Endothelial cell of hepatic sinusoid (primary cell): ENCODE results near the gene CATSPERB.
"Not testable (repeated sequence)": the region's sequence is repeated elsewhere in the genome, so short reads cannot be mapped to it uniquely, and the experiment has no call there.

Source experiments
- in situ Hi-C: cut with HindIII; loops from 2 replicates; pipeline ENCODE4 v1.10.0; 2017; ENCODE audit warnings: low sequenced_read_pairs

Gene CATSPERB

DNA sequence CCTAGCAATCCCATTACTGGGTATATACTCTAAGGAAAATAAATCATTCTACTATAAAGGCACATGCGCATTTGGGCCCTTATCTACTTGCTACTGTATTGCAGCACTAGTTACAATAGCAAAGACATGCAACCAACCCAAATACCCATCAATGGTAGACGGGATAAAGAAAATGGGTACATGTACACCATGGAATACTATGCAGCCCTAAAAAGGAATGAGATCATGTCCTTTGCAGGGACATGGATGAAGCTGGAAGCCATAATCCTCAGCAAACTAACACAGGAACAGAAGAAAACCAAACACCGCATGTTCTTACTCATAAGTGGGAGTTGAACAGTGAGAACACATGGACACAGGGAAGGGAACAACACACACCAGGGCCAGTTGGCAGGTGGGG, 54.2 kb downstream of the CATSPERB start:
- in situ Hi-C loops, result not testable (repeated sequence)

DNA sequence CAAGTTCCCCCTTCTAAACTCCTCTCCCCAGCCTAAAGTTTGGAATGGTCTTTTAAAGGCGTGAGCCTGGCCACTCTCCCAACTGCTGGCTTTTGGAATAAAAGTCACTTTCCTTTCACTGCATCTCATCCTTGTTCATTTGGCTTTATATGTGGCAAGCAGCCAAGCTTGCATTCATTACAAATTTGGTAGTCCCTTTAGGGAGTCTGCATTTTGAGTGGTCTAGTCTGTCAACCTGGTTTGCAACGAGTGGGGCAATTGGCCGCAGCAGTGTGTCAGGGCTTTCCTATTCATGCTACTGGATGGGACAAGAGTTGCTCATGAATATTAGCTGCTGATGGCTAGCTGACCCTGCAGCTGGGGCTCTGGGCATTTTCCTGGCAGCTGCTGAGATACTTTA, 57.0 kb downstream of the CATSPERB start:
- in situ Hi-C loops, result no loop called here

DNA sequence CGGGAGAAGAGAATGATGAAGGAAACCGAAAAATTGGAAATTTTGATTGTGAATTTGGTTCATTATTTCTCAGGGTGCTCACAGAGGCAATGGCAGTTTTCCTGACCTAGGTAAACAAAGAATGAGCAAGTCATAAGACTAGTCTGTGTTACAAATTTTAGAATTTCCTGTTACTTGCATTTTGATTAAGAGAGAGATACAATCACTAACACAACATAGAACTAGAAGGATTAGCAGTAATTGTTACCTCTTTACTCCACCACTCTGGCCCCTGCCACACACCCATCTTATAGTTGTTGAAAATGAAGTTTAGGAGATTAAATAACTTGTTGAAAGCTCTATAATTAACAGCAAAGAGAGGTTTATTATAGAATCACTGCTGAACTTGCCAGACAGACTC, 62.0 kb downstream of the CATSPERB start:
- in situ Hi-C loops, result no loop called here

DNA sequence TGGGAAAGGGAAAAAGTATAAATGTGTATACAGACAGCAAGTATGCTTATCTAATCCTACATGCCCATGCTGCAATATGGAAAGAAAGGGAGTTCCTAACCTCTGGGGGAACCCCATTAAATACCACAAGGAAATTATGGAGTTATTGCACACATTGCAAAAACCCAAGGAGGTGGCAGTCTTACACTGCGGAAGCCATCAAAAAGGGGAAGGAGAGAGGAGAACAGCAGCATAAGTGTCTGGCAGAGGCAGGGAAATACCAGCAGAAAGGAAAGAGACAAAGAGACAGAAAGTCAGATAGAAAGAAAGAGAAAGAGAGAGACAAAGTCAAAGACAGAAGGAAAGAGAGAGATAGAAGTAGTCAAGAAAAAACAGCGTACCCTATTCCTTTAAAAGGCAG, 64.8 kb downstream of the CATSPERB start:
- in situ Hi-C loops, result not testable (repeated sequence)

DNA sequence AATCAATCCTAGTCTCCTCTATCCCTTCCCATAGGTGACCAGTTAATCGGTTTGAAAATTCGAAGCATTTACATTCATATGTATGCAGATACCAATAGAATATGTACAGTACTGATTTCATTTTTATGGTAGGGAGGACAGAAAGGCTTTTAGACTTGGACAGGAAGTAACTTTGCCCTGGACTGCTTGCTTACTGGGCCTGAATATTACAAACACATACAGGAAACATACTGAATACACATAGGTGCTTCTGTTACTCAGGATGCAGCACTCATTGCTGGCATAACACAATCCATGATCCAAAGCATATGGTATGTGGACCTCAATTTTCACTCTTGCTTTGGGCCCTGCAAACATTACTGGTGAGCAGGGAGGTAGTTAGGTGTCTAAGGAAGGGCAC, 71.1 kb downstream of the CATSPERB start:
- in situ Hi-C loops, result no loop called here

DNA sequence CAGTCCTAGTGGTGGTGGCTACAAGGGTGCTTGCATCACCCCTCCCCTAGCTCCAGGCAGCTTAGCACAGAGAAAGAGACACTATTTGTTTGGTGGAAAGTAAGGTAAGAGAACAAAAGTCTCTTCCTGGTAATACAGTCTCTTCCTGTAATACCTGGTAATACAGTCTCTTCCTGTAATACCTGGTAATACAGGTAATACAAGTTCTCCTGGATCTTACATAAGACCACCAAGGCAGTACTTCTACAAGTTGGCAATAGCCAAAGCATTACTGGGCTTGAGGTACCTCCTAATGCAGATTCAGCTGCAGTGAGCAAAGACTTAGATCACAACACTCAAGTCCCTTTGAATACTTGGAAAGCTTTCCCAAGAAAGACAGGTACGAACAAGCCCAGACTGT, 77.0 kb downstream of the CATSPERB start:
- in situ Hi-C loops, result loop anchor here (5.0 kb wide), 1 partner anchor 73 kb away; no protein-coding TSS in a partner anchor

DNA sequence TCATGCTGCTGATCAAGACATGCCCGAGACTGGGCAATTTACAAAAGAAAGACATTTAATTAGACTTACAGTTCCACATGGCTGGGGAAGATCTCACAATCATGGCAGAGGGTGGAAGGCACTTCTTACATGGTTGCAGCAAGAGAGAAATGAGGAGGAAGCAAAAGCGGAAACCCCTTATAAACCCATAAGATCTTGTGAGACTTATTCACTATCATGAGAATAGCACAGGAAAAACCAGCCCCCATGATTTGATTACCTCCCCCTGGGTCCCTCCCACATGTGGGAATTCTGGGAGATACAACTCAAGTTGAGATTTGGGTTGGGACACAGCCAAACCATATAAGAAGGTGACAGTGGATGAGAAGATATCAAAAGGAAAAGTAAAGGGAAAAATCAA, 78.4 kb downstream of the CATSPERB start:
- in situ Hi-C loops, result loop anchor here (5.0 kb wide), 1 partner anchor 71 kb away; no protein-coding TSS in a partner anchor

DNA sequence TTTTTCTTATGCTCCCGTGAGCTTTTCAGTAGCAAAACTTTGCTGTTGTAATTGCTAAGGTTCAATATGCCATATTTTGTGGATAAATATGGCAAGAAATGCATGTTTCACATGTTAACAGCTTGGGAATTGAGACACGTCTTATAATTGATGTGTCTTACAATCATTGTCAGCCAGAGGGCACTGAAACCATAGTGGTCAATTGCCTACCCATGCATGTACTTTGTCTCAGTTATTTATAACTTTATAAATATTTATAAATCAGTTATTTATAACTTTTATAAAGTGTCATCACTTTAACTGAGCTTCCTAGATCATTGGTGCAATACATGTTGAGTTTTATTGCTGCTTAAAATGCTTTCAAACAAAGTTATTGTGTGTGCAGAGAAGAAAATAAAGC, 82.0 kb downstream of the CATSPERB start:
- in situ Hi-C loops, result loop anchor here (5.0 kb wide), 1 partner anchor 68 kb away; no protein-coding TSS in a partner anchor

DNA sequence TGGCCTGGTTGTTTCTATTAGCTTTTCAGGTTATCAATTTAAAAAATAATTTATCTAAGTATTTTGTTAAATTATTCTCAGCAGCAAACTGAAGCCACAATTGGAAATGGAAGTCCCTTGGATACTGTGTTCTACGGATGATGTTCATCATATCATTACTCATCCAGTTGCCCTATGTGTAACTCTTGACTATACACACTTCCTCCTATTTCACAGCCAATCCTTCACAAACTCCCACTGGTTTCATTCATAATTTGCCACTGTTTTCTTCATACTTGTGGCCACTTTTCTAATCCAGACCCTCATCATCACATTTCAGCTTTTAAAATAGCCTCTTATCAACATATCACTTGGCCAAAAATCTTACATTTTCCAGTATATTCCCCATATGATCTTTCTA, 84.0 kb downstream of the CATSPERB start:
- in situ Hi-C loops, result no loop called here

DNA sequence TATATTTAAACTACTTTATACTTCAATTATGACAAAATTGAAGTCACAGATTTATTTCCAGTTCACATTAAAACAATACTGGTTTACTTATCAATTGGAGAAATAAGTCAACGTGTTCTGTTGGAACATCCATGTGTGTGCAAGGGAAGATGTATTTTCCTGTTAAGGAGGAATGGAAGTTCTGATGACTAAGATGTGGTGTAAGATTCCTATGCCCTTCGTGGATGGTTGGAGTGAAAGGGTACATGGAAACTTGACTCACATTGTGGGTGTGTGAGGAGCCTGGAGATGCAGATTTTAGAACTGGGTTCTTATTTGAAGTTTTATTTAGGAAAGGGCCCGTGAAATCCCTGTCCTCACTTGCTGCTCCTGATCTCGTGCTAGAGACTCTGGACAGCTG, 95.3 kb downstream of the CATSPERB start:
- in situ Hi-C loops, result no loop called here

DNA sequence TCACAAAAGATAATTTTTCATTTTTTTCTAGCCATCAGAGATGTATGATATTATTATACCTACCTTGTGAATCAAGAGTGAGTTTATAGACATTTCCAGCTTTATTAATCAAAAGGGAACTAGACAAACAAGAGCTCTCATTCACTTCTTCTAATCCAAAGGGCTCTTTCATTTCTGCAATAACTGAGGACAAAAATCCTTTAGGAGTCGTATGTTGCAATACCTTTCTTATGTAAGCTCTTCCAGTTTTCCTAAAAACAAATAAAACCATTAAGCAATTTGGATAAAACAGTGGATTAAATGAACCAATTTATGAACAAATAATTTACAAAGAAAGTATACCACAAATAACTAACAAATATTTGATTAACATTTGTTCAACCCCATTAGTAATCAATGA, 107.1 kb downstream of the CATSPERB start:
- in situ Hi-C loops, result no loop called here

DNA sequence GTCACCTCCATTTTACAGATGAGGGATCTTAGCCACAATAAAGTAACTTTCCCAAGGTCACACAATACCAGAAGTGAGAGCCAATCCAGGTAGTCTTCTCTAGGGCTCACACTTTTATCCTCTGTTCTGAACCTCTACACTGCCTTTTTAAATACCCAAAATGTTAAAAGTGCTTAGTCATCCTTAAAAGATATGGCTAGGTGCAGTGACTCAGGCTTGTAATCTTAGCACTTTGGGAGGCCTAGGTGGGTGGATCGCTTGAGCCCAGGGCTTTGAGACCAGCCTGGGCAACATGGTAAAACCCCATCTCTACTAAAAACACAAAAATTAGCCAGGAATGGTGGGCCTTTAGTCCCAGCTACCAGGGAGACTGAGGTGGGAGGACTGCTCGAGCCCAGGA, 117.7 kb downstream of the CATSPERB start:
- in situ Hi-C loops, result no loop called here

DNA sequence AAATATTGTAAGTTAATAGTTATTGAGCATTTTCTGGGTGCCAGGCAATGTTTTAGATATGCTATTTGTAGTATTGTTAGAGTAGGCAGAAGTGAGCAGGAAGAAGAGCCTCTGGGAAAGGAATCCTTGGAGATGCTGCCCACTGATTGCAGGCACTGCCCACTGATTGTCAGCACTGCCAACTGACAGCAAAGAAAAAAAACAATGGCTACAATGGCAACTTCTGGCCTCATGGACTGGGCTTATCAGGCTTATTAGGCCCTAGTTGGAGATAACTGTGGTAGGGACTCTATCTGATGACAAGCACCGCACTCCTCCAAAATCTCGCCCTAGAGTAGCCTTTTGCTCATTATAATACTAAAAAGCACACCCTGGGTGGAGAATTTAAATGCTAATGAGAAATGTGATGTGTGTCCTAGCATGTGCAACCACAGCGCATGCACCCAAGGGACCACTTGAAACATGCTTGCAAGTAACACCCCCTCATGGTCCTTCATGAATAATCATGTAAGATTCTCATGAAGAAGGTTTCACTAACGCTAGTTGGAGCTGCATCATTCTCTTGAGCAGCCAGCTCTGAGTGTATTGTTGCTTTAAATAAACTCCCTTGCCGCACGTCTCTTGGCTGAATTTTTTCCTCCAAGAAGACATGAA, 118.3 kb downstream of the CATSPERB start:
- in situ Hi-C loops, result no loop called here

DNA sequence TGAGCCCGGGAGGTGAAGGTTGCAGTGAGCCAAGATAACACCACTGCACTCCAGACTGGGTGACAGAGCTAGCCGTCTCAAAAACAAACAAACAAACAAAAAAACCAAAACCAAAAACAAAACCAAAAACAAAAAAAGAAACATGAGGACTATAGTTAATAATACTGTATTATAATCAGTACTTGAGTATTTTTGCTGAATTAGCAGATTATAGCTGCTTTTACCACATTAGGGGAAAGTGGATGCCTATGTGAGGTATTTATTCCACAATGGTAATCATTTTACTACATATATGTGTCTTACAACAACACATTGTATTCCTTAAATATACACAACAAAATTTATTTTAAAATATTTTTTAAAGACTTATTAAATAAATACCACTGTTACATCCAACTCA, 120.4 kb downstream of the CATSPERB start:
- in situ Hi-C loops, result no loop called here

DNA sequence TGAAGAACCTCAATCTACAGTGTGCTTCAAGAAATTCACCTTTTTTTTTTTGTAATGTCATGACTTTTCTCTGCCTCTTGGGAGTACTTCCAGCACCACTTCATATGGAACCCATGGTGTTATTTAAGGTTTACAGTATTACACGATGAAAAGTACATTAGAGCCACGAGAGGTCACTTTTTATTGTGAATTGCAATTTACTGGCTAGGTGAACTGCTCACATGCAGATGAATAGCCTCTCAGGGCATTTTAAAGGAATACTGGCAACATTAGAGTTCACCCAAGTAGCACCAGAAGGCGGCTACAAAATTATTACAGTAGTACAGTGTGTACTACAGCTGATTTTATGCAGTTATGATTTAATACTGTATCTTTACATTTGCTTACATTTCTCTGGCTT, 122.7 kb downstream of the CATSPERB start:
- in situ Hi-C loops, result no loop called here

DNA sequence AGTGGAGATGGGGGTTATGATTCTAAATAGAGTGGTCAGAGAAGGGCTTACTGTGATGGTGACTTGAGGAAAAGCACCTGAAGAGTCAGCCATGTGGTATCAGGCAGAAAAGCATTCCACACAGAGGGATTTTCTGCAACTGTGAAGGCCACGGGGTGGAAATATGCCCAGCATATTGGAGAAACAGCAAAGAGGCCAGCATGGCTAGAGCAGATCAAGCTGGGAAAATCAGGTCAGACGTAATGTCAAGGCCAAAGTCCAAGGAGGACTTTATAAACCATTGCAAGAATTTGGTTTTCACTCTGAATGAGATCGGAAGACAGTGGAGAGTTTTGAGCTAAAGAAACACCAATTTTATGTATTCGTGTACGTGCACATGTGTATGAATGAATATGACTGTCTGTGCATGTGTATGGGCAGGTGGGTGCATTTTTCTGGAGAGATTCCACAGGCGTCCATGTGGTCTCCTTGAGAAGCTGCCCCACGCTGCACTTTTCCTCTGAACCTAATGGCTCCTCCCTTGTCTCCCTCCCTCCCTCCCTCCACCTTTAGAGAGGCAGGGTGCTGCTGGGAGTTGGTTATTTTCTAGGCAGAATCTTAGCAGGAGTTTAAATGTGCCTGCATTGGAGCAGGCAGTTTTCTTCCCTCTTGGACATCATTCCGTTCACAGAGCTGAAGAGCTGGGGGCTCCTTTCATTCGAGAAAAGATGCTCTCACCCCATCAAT, 124.4 kb downstream of the CATSPERB start:
- in situ Hi-C loops, result no loop called here

DNA sequence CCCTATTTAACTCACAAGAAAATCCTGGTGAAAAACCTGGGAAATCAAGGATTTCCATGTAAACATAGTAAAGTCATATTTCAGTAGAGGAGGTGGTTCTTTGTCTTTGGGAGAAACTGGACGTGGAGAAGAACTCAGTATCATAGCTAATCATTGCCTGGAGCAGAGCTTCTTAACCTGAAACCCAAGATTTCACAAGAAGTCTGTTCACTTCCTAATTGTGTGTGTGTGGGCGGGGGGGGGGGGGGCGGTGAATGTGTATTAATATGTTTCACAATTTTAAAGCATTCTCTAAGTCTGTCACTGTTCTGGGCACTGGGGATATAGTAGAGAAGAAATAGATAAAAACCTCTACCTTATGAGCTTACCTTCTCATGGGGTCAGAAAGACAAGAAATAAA, 125.0 kb downstream of the CATSPERB start:
- in situ Hi-C loops, result no loop called here

DNA sequence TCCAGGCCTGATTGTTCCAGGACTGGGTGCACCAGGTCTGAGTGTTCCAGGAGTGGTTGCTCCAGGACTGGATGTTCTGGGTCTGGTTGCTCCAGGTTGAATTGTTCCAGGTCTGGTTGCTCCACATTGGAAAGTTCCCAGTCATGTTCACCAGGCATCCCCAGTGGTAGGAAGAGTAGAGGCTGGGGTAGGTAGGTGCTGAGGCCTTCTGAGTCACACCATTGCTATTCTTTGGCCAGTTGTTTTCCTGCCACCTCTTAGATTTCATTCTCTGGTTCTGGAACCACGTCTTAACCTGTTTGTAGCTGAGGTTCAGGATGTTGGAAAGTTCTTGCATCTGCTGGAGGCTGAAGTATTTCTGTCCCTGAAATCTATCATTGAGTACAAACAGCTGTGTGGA, 127.3 kb downstream of the CATSPERB start:
- in situ Hi-C loops, result not testable (repeated sequence)

DNA sequence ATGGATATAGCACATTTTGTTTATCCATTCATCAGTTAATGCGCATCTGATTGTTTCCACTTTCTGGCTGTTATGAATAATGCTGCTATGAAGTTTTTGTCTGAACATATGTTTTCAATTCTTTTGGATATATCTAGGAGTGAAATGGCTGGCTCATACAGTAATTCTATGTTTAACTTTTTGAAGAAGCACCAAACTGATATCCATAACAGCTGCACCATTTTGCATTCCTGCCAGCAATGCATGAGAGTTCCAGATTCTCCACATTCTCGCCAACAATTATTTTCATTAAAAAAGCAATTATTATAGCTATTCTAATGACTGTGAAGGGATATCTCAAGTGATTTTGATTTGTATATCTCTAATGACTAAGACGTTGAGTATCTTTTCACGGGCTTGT, 131.9 kb downstream of the CATSPERB start:
- in situ Hi-C loops, result no loop called here

DNA sequence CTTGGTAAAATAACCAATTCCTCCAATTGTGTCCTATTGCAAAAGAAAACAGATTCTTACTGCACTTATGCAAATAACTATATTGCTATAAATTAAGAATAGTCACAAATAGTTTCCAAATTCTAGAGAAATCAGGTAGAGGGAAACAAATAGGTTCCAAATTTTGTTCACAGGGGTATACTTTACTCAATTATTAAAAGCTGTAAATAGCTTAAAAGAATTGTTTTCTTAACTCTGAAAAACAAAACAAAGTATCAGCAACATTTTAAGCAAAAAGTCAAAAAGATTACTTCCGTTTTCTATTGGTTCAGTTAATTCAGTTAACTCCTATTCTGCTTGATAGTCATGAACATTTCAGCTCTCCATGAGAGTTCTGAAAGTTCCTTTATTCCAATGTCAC, 136.2 kb downstream of the CATSPERB start:
- in situ Hi-C loops, result no loop called here

DNA sequence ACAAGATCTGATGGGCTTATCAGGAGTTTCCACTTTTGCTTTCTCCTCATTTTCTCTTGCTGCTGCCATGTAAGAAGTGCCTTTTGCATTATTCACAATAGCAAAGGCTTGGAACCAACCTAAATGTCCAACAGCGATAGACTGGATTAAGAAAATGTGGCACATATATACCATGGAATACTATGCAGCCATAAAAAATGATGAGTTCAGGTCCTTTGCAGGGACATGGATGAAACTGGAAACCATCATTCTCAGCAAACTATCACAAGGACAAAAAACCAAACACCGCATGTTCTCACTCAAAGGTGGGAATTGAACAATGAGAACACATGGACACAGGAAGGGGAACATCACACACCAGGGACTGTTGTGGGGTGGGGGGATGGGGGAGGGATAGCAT, 137.9 kb downstream of the CATSPERB start:
- in situ Hi-C loops, result not testable (repeated sequence)

DNA sequence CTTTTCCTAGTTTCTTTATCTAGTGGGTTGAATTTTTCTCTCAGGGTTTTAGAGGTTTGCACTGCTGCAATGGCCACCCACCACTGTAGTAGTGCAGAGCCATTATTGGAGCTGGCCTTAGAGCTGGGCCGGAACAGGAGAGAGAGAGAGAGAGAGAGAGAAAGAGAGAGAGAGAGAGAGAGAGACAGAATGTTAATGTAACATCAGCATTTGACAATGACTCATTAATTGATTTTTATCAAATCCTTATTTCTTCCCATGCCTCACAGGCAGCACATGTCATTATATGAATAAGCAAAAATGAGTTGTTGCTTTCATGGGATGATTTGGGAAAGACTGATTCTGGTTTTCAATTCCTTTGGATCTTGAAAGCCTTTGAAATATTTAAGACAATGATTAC, 145.5 kb downstream of the CATSPERB start:
- in situ Hi-C loops, result no loop called here

DNA sequence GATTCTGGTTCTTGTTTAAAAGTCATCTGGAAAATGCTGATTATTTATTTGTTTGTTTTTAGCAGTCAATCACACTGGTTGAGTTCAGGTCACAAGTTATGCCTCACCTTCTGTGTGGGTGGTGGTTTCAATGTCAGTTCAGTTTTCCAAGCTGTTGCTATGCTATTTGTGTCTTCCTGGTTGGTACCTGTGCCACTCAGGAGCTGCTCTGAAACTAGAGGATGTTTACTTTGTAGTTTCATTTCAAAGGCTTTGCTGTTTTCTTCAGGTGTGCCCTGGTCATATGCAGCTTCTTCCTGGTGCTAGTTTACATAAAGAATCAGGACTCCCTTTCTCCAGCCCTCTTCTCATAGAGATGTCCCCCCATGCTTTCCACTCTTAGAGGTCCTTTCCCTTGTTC, 146.0 kb downstream of the CATSPERB start:
- in situ Hi-C loops, result no loop called here
